OCI-LY7 (cell line): ENCODE data around the gene AQP12A. TPM values are rescaled to one million over a fixed set of nuclear protein-coding genes. Genes with fewer than 3 reads are reported as not detected.

Experiments
- BruUV-seq: library from RNA; stranded (reverse); fragments of 400-500 nt; replicated peaks from 2 replicates; lab custom pipeline; 2021; lab: Mats Ljungman, UMichigan
- CTCF ChIA-PET: fragments of 300-600 bp; sonication (Branson Sonifier 250); formaldehyde crosslinking; loops from one replicate; lab custom pipeline; 2022; ENCODE audit warnings: antibody characterized with exemption; ENCODE audit not compliant: unreplicated experiment; lab: Charles Lee
- POLR2A ChIA-PET: fragments of 300-600 bp; sonication (Branson Sonifier 250); formaldehyde crosslinking; loops from one replicate; lab custom pipeline; 2022; ENCODE audit warnings: antibody characterized with exemption; lab: Charles Lee
- DNase-seq: peaks from one replicate; pipeline ENCODE4 v3.0.0-alpha.2; 2015; ENCODE audit warnings: low spot score
- H2AFZ ChIP-seq: fragments of 200-600 bp; sonication (generic), shearing (Covaris generic); 2 replicates; pipeline ENCODE4 v1.6.1; 2014; ENCODE audit warnings: mild to moderate bottlenecking, antibody characterized with exemption, low read length, moderate library complexity
- H3K27ac ChIP-seq: fragments of 200-600 bp; sonication (generic); 2 replicates; pipeline ENCODE4 v1.5.1; 2014; ENCODE audit warnings: mixed run types, low read depth, mild to moderate bottlenecking, moderate library complexity, low read length, inconsistent platforms; ENCODE audit not compliant: poor library complexity, severe bottlenecking
- H3K36me3 ChIP-seq: fragments of 200-600 bp; sonication (generic); 2 replicates; pipeline ENCODE4 v1.6.1; 2014; ENCODE audit warnings: mild to moderate bottlenecking, antibody characterized with exemption, low read length, moderate library complexity, mixed read lengths; ENCODE audit not compliant: insufficient read depth
- H3K4me1 ChIP-seq: fragments of 200-600 bp; sonication (generic); 2 replicates; pipeline ENCODE4 v1.5.1; 2014; ENCODE audit warnings: mild to moderate bottlenecking, low read length; ENCODE audit not compliant: insufficient read depth, poor library complexity, severe bottlenecking
- H3K4me2 ChIP-seq: fragments of 200-600 bp; sonication (generic); 2 replicates; pipeline ENCODE4 v1.6.1; 2014; ENCODE audit warnings: mild to moderate bottlenecking, low read length
- H3K4me3 ChIP-seq: fragments of 200-600 bp; sonication (generic); 2 replicates; pipeline ENCODE4 v1.5.1; 2014; ENCODE audit warnings: mild to moderate bottlenecking, low read depth, low read length; ENCODE audit not compliant: poor library complexity, severe bottlenecking
- H3K79me2 ChIP-seq: fragments of 200-600 bp; sonication (generic); 2 replicates; pipeline ENCODE4 v1.6.1; 2016; ENCODE audit warnings: low read depth, mild to moderate bottlenecking, low read length, moderate library complexity, mixed read lengths; ENCODE audit not compliant: insufficient read depth
- H3K9me2 ChIP-seq: fragments of 200-600 bp; sonication (generic); 2 replicates; pipeline ENCODE4 v1.6.1; 2016; ENCODE audit warnings: mild to moderate bottlenecking, low read length, mixed read lengths; ENCODE audit not compliant: insufficient read depth
- H3K9me3 ChIP-seq: fragments of 200-600 bp; sonication (generic); 2 replicates; pipeline ENCODE4 v1.6.1; 2014; ENCODE audit warnings: mild to moderate bottlenecking, mixed run types, low read length, mixed read lengths
- H4K20me1 ChIP-seq: fragments of 200-600 bp; sonication (generic); 2 replicates; pipeline ENCODE4 v1.6.1; 2014; ENCODE audit warnings: mild to moderate bottlenecking, antibody characterized with exemption, low read length, moderate library complexity, mixed read lengths; ENCODE audit not compliant: insufficient read depth
- EZH2phosphoT487 ChIP-seq: fragments of 200-600 bp; sonication (generic); IDR thresholded peaks from 2 replicates; pipeline ENCODE4 v1.6.1; 2018; ENCODE audit warnings: low read depth, borderline replicate concordance, mild to moderate bottlenecking, mixed run types, antibody characterized with exemption, low read length, moderate library complexity, mixed read lengths
- intact Hi-C: fragments of 100-400 bp; cut with micrococcal nuclease; formaldehyde crosslinking; loops from one replicate; pipeline ENCODE4 v1.10.0; 2022; ENCODE audit not compliant: unreplicated experiment
- total RNA-seq, 2 experiments: library from RNA; depleted of rRNA in 1 of 2; stranded (reverse); fragments of >200 nt in 1 of 2; shearing (Covaris generic) in 1 of 2; gene quantifications; 2 replicates each; pipeline ENCODE4 v1.2.3, GENCODE V29; 2014 to 2022
- TF ChIP-seq, protein P1 (sequence below): fragments of 200-600 bp; sonication (generic); conservative IDR thresholded peaks from 2 replicates; pipeline ENCODE4 v1.5.1; 2014; ENCODE audit warnings: mild to moderate bottlenecking, antibody characterized with exemption, low read length, moderate library complexity, mixed read lengths

The AQP12A gene
- total RNA-seq, 2 experiments from 2014 or later, result not detected

DNA sequence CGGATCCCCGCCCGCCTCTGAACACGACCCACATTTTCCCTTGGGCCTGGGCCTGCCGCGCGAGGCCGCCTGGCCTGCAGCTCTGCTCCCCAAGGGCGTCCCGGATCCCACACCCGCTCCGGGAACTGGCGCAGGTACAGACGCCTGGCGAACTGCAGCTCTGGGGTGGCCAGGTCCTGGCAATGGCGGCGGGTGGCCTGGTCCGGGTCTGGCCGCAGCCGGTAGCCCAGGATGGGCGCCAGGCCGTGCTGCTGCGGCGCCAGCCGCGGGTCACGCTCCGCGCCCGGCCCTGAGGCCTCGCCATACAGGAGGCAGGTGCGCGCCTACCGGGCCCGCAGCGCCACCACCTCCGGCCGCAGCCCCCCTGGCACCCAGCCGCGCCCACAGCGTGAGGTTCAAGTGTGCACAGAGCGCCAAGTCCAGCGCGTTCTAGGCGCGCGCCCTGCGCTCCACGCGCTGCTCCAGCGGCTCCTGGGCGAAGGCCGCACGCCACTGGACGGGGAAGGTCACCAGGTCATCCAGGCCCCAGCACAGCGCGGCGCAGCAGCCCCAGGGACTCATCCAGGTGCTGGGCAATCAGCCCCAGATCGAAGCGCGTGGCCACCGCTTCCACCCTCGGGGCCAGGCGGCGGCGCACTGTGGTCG lies 9.5 kb downstream of the AQP12A start:
- Histone ChIP-seq H3K4me1 (no peaks in the 10 kb centered on the region), H2AFZ (no peak overlapping the region), H3K36me3 (no peaks in the 10 kb centered on the region), H3K4me2 (no peak overlapping the region), H4K20me1 (no peaks in the 10 kb centered on the region), H3K4me3 (no peak overlapping the region), H3K9me3 (no peaks in the 10 kb centered on the region), H3K27ac (no peak overlapping the region), H3K79me2 (no peaks in the 10 kb centered on the region), H3K9me2 (no peaks in the 10 kb centered on the region)
- TF ChIP-seq EZH2phosphoT487, result no peak
- TF ChIP-seq, protein P1, sequence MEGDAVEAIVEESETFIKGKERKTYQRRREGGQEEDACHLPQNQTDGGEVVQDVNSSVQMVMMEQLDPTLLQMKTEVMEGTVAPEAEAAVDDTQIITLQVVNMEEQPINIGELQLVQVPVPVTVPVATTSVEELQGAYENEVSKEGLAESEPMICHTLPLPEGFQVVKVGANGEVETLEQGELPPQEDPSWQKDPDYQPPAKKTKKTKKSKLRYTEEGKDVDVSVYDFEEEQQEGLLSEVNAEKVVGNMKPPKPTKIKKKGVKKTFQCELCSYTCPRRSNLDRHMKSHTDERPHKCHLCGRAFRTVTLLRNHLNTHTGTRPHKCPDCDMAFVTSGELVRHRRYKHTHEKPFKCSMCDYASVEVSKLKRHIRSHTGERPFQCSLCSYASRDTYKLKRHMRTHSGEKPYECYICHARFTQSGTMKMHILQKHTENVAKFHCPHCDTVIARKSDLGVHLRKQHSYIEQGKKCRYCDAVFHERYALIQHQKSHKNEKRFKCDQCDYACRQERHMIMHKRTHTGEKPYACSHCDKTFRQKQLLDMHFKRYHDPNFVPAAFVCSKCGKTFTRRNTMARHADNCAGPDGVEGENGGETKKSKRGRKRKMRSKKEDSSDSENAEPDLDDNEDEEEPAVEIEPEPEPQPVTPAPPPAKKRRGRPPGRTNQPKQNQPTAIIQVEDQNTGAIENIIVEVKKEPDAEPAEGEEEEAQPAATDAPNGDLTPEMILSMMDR, result no peak
- no peak for DNase-seq
- POLR2A ChIA-PET, result no interaction called here
- CTCF ChIA-PET, result interaction anchor here (0.6 kb wide), 1 partner anchor 1285 kb away, joined by 4 read pairs; no protein-coding TSS in a partner anchor
- no TSS peak for BruUV-seq
- intact Hi-C loops, result no loop called here

DNA sequence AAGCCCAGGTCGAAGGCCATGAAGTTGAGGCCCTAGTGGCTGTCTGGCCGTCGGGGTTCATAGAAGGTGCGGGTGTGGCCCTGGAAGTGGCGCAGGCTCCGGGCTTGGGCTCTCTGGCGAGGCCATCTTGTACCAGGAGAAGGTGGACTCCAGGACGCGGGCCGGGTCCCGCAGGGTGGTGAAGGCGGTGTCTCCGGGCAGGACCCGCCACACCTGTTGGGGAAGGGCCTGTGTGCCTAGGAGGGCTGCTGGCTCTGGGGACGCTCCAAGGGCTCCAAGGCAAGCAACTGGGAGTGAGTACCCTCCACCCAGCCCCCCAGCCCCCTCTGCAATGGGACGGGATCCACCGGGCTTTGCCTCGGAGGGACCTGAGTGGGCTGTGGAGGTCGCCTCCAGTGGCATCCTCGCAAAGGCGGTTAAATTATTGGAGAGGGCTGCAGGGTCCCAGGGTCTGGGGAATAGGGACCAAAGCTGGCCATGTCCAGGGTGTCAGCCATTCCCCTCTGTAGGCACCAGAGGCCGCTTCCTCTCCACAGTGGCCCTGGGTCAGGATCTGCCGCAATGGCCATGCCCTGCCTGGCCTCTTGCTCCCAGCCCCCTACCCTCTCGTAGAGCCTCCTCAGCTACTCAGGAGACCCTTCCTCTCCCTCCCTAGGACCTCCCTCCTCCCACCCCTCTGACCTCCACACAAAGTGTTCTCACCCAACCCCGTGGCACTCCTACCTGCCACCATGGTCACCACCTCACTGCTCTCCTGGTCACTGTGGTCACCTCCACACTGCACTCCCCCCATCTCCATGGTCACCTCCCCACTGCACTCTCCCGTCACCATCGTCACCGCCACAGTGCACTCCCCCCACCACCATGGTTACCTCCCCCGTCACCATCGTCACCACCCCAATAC lies 10.3 kb downstream of the AQP12A start:
- POLR2A ChIA-PET, result no interaction called here
- Histone ChIP-seq H3K4me2 (no peak overlapping the region), H2AFZ (no peak overlapping the region), H3K36me3 (no peaks in the 10 kb centered on the region), H3K4me3 (no peak overlapping the region), H3K27ac (no peak overlapping the region), H3K9me3 (no peaks in the 10 kb centered on the region), H4K20me1 (no peaks in the 10 kb centered on the region), H3K9me2 (no peaks in the 10 kb centered on the region), H3K4me1 (no peaks in the 10 kb centered on the region), H3K79me2 (no peaks in the 10 kb centered on the region)
- no TSS peak for BruUV-seq
- DNase-seq, result no peak
- intact Hi-C loops, result no loop called here
- TF ChIP-seq, protein P1, result no peak
- TF ChIP-seq EZH2phosphoT487, result no peak
- CTCF ChIA-PET, result no interaction called here

DNA sequence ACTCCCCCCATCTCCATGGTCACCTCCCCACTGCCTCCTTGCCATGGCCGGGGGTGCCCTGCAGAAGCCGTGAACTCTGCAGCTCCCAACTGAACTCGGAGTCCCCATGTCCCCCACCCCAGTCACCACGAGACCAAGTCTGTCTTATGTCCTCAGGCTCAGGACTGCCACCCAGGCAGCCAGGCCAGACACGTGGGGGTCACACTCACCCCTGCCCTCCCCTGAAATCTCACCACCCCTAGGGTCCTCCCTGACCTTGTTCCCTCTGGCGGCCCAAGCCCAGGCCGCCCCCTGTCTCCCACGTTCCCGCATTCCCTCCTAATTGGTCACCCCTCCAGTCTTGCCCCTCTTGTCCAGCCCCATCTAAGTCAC lies 11.0 kb downstream of the AQP12A start:
- H3K9me3 ChIP-seq, result no peaks in the 10 kb centered on the region
- H3K9me2 ChIP-seq, result no peaks in the 10 kb centered on the region
- no peak overlapping the region for H2AFZ ChIP-seq
- no peaks in the 10 kb centered on the region for H4K20me1 ChIP-seq
- H3K79me2 ChIP-seq, result no peaks in the 10 kb centered on the region
- no peak for TF ChIP-seq EZH2phosphoT487
- TF ChIP-seq, protein P1, result no peak
- intact Hi-C loops, result no loop called here
- H3K36me3 ChIP-seq, result no peaks in the 10 kb centered on the region
- ChIA-PET CTCF (no interaction called here), POLR2A (no interaction called here)
- no peak overlapping the region for H3K4me3 ChIP-seq
- H3K4me1 ChIP-seq, result no peaks in the 10 kb centered on the region
- no peak for DNase-seq
- no peak overlapping the region for H3K4me2 ChIP-seq
- BruUV-seq, result no TSS peak
- H3K27ac ChIP-seq, result no peak overlapping the region
